GM21576 (cell line): ENCODE data around the gene SNRPF.
"Not testable (repeated sequence)": the region's sequence is repeated elsewhere in the genome, so short reads cannot be mapped to it uniquely, and the experiment has no call there.

ENCODE experiments used
- ATAC-seq: cut with Tn5 transposase; IDR thresholded peaks from one replicate; pipeline ENCODE4 v1.9.1; 2021; ENCODE audit warnings: mild to moderate bottlenecking, moderate library complexity; ENCODE audit not compliant: unreplicated experiment

SNRPF gene

GRCh38 chr12:95858451-95859343 lies at the start of gene SNRPF:
Gene SNRPF, plus strand, starts transcription at chr12:95858952. Its CDS starts 122 bp downstream, at chr12:95859074.
- peak; percentile 100 for ATAC-seq

- no peak for ATAC-seq
These were observed 49.6 kb upstream of the SNRPF start for GRCh38 chr12:95809000-95809680.

GRCh38 chr12:95810411-95810810 lies 48.3 kb upstream of the SNRPF start:
- ATAC-seq = no peak

- not testable (repeated sequence) for ATAC-seq
These were observed 46.6 kb upstream of the SNRPF start for GRCh38 chr12:95812155-95812554.

- ATAC-seq = no peak
These were observed 43.0 kb upstream of the SNRPF start for GRCh38 chr12:95815632-95816212.

GRCh38 chr12:95820096-95820703 lies 38.6 kb upstream of the SNRPF start:
- no peak for ATAC-seq

GRCh38 chr12:95829395-95829794 lies 29.4 kb upstream of the SNRPF start:
- no peak for ATAC-seq

GRCh38 chr12:95830335-95831089 lies 28.2 kb upstream of the SNRPF start:
- no peak for ATAC-seq

GRCh38 chr12:95834572-95834971 lies 24.2 kb upstream of the SNRPF start:
- no peak for ATAC-seq

GRCh38 chr12:95836185-95836609 lies 22.6 kb upstream of the SNRPF start:
- no peak for ATAC-seq

- ATAC-seq = no peak
These were observed 22.0 kb upstream of the SNRPF start for GRCh38 chr12:95836630-95837239.

- no peak for ATAC-seq
These were observed 21.3 kb upstream of the SNRPF start for GRCh38 chr12:95837240-95838038.

GRCh38 chr12:95838125-95838524 lies 20.6 kb upstream of the SNRPF start:
- ATAC-seq = no peak

GRCh38 chr12:95842426-95842825 lies 16.3 kb upstream of the SNRPF start:
- ATAC-seq = not testable (repeated sequence)

GRCh38 chr12:95848575-95849388 lies 10.0 kb upstream of the SNRPF start:
- no peak for ATAC-seq

- ATAC-seq = no peak
These were observed 7.1 kb upstream of the SNRPF start for GRCh38 chr12:95851606-95852005.

- no peak for ATAC-seq
These were observed 6.6 kb upstream of the SNRPF start for GRCh38 chr12:95852133-95852532.

GRCh38 chr12:95857156-95857555 lies 1.6 kb upstream of the SNRPF start:
- ATAC-seq = no peak
